Femur (tissue), 1 donor: ENCODE results near the gene CDH23.

Source experiments
- DNase-seq: peaks from one replicate; pipeline ENCODE4 v3.0.0-alpha.2; 2017

The CDH23 gene

GRCh38 chr10:71750124-71750841, 353.6 kb downstream of the CDH23 start:
- DNase-seq: no peak

DNA sequence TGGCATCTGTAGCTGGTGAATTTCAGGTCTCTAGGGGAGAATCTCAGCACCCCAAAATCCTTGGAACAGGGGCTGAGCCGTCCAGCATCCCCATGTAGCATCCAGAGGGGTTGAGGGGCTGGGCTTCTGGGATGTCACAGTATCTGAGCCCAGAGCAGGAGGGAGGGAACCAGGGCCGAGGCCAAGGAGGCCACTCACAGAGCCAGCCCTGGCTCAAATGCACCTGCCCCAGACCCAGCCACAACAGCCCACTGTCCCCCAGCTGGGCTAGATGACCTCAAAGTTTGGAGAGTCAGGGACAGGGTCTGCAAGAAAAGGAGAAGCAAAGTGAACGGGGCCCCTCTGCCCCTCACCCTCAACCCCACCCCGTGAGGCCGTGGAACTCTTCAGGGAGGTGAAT, 354.3 kb downstream of the CDH23 start:
- no peak for DNase-seq

- no peak for DNase-seq
These were observed 354.9 kb downstream of the CDH23 start for GRCh38 chr10:71751515-71752224.

- no peak for DNase-seq
These were observed 355.8 kb downstream of the CDH23 start for GRCh38 chr10:71752391-71753090.

- DNase-seq: peak; percentile 71
These were observed 356.6 kb downstream of the CDH23 start for GRCh38 chr10:71753091-71753959.

- no peak for DNase-seq
These were observed 357.3 kb downstream of the CDH23 start for GRCh38 chr10:71753960-71754505.

GRCh38 chr10:71754562-71754961, 357.8 kb downstream of the CDH23 start:
- no peak for DNase-seq

DNA sequence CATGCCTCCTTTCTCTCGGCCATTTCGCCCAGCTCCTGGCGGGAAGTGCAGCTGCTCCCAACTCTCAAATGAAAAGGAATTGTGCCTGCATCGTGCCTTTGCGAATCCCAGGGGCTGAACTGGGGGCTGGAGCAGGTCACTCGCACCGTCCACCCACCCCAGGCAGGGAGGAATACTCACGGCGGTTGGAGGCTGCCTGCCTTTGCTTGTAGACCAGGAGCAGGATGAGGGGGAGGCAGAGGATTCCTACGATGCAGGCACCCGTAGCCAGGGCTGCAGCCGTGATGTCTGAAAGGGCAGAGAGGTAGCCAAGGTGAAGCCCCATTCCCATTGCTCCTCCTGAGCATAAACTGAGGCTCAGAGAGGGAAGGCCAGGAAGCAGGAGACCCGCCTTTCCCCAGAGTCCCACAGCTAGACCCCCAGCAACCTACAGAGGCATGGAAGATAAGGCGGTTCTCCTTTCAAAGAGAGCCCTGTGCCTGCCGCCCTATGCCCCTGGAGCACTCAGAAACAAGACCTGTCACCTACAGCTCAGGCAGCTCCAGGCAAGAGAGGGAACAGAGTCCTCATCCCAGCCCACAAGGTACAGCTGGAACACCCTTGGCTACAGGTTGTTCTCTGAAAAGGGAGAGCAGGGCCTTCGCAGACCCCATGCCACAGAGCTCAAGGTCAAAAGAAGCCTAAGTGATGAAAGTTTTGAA, 358.6 kb downstream of the CDH23 start:
- DNase-seq: no peak

DNA sequence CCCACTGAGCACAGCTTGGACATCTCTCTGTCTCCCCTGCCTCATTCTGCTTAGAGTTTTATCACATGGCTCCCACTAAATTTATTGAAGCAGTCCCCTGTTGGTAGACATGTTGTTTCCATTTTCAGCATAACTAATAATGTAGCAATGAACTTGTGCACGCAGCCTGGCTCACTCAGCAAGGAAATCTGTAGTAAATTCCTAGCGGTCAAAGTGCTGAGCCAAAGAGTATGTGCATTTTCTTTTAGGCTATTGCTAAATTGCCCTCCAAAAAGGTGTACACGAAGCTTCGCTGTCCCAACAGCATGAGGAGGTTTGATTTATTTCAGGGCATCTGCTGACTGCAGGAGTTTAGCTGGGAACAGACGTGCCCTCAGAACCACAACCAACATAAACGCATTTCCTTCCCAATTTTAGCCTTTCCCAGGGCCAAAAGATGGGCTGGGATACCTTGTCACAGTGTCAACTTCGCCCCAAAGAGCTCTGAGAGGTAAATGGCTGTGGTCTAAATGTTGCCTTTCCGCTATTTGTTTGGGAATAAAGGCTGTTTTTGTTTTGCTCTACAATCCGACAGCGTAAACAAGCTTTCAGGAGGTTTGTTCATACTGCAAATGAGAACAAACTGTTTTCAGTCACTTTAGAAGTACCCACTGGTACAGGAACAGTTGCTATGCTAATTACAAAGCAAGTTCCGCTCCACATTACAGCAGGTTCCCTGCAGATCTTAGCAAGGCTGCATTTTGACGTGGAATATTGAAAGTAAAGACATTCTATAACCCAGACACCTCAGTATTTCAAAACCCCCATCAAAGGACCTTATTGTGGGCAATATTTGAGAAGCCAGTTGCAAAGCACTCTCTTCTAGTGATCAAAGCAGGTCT, 359.8 kb downstream of the CDH23 start:
- no peak for DNase-seq

DNA sequence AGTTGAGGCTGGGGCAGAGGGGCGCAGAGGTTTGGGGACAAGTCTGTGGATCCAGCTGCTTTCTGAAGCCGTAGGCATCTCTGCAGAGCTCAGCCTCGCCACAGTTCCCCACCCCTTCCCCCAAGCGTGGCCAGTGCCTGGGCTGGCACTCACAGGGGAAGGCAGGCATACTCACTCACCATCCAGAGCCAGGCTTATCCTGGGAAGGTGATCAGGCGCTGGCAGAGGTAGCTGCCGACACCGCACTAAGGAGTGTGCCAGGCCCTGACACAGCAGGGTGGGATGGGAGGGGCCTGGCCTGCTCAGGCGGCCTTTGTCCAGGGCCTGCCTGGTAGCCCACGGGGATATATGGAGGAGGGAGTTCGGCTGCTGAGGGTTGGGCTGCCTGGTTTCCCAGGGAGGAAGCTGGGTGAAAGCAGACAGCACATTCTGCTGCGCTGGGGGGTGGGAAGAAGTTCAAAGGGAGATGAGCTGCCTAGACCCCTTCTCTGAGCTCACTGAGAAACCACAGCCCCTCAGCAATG, 360.7 kb downstream of the CDH23 start:
- no peak for DNase-seq

DNA sequence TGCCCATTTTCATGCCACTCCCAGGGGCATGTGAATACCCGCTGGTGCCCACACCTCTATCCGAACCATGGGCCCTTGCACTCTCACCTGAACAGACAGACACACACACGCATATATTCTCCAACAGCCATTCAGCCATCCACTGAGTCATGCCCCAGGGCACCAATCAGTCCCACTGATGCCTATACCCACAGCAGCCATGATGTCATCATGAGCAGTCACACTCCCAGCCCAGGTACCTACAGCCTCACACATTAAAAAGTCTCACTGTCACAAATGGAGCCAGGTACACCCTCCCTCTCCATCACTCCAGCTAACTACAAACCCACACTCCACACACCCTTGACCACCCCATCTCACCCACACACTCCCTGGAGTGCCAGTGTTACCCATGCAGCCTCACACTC, 364.4 kb downstream of the CDH23 start:
- DNase-seq: no peak

DNA sequence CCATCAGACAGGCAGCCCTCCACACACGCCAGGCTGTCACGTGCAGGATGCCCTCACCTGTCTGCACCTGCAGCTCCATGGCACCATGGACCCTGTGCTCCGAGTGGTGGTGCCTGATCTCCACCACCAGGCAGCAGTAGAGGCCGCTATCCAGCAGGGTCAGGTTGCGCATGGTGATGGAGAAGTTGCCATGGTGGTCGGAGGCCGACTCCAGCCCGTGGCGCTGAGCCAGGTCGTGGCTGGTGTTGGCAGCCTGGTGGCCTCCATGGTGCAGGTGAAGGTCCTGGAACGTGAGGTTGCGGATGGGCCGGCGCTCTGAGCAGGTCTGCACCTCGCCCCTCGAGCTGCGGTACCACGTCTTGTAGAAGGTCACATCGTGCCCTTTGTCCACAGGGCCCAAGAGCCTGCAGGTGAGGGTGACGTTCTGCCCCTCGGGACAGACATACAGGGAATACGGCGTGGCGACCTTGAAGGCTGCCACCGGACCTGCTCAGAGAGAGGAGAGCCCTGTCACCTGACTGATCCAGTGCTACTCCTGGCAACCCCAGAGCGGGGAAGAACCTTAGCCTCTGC, 364.9 kb downstream of the CDH23 start:
- DNase-seq: no peak

GRCh38 chr10:71762324-71762723, 365.6 kb downstream of the CDH23 start:
- DNase-seq: no peak

GRCh38 chr10:71763352-71764127, 366.8 kb downstream of the CDH23 start:
- no peak for DNase-seq

- DNase-seq: no peak
These were observed 368.6 kb downstream of the CDH23 start for GRCh38 chr10:71765176-71765904.

GRCh38 chr10:71765906-71766716, 369.4 kb downstream of the CDH23 start:
- DNase-seq: no peak

GRCh38 chr10:71766717-71767419, 370.1 kb downstream of the CDH23 start:
- DNase-seq: peak; percentile 83
